DOHH2 (cell line): ENCODE results near the gene ACD.

Experiments
- H3F3A ChIP-seq: fragments of 200-600 bp; sonication (generic), shearing (Covaris generic); 2 replicates; pipeline ENCODE4 v1.6.0; 2016; ENCODE audit warnings: antibody characterized with exemption, mild to moderate bottlenecking; ENCODE audit not compliant: control insufficient read depth, insufficient read depth
- H3K27ac ChIP-seq: fragments of 200-600 bp; sonication (generic); 2 replicates; pipeline ENCODE4 v1.5.1; 2014; ENCODE audit warnings: low read depth, mild to moderate bottlenecking, low read length, moderate library complexity
- H3K27me3 ChIP-seq: fragments of 200-600 bp; sonication (generic); 2 replicates; pipeline ENCODE4 v1.6.1; 2014; ENCODE audit warnings: mild to moderate bottlenecking, low read length, mixed read lengths; ENCODE audit not compliant: control insufficient read depth
- H3K36me3 ChIP-seq: fragments of 200-600 bp; sonication (generic); 2 replicates; pipeline ENCODE4 v1.6.1; 2014; ENCODE audit warnings: mild to moderate bottlenecking, low read length, moderate library complexity, mixed read lengths; ENCODE audit not compliant: control insufficient read depth
- H3K4me1 ChIP-seq: fragments of 200-600 bp; sonication (generic); 2 replicates; pipeline ENCODE4 v1.6.1; 2014; ENCODE audit warnings: mild to moderate bottlenecking, low read length, mixed read lengths; ENCODE audit not compliant: control insufficient read depth
- H3K4me2 ChIP-seq: fragments of 200-600 bp; sonication (generic); 2 replicates; pipeline ENCODE4 v1.6.0; 2014; ENCODE audit warnings: mild to moderate bottlenecking, low read length, moderate library complexity
- H3K4me3 ChIP-seq: fragments of 200-600 bp; sonication (generic); 2 replicates; pipeline ENCODE4 v1.5.1; 2014; ENCODE audit warnings: mild to moderate bottlenecking, low read length, mixed read lengths
- H3K79me2 ChIP-seq: fragments of 200-600 bp; sonication (generic); 2 replicates; pipeline ENCODE4 v1.6.1; 2014; ENCODE audit warnings: mild to moderate bottlenecking, low read length, mixed read lengths; ENCODE audit not compliant: control insufficient read depth
- H3K9me2 ChIP-seq: fragments of 200-600 bp; sonication (generic); replicated peaks from 2 replicates; pipeline ENCODE4 v1.6.1; 2014; ENCODE audit warnings: mild to moderate bottlenecking, low read length, mixed read lengths; ENCODE audit not compliant: control insufficient read depth
- H3K9me3 ChIP-seq: fragments of 200-600 bp; sonication (generic); 2 replicates; pipeline ENCODE4 v1.6.1; 2014; ENCODE audit warnings: antibody characterized with exemption, low read length, mixed read lengths; ENCODE audit not compliant: control insufficient read depth, insufficient read depth
- H4K20me1 ChIP-seq: fragments of 200-600 bp; sonication (generic); 2 replicates; pipeline ENCODE4 v1.6.0; 2014; ENCODE audit warnings: low read depth, mild to moderate bottlenecking, antibody characterized with exemption, low read length, moderate library complexity; ENCODE audit not compliant: control insufficient read depth, insufficient read depth
- CTCF ChIP-seq: fragments of 200-600 bp; sonication (generic); IDR thresholded peaks from one replicate; pipeline ENCODE4 v1.5.1; 2014; ENCODE audit warnings: antibody characterized with exemption, mild to moderate bottlenecking, low read depth, low read length; ENCODE audit not compliant: poor library complexity, severe bottlenecking
- EZH2phosphoT487 ChIP-seq: fragments of 200-600 bp; sonication (generic); IDR thresholded peaks from 2 replicates; pipeline ENCODE4 v1.6.1; 2017; ENCODE audit warnings: borderline replicate concordance, mild to moderate bottlenecking, antibody characterized with exemption, low read length, moderate library complexity, mixed read lengths

The ACD gene

GRCh38 chr16:67676516-67676915 is 16.5 kb upstream of the ACD start:
- H4K20me1 ChIP-seq = no peaks in the 10 kb centered on the region
- TF ChIP-seq EZH2phosphoT487 = no peak
- no peak for TF ChIP-seq CTCF
- H3K4me1 ChIP-seq = peaks cover 6% of the 10 kb centered on the region
- no peaks in the 10 kb centered on the region for H3K9me3 ChIP-seq
- H3F3A ChIP-seq = no peaks in the 10 kb centered on the region
- no peak overlapping the region for H3K4me2 ChIP-seq
- no peaks in the 10 kb centered on the region for H3K9me2 ChIP-seq
- no peaks in the 10 kb centered on the region for H3K27me3 ChIP-seq
- H3K4me3 ChIP-seq = no peak overlapping the region
- no peak overlapping the region for H3K27ac ChIP-seq
- H3K36me3 ChIP-seq = no peaks in the 10 kb centered on the region
- no peaks in the 10 kb centered on the region for H3K79me2 ChIP-seq

- peaks cover 6% of the 10 kb centered on the region for H3K4me1 ChIP-seq
- H3K27ac ChIP-seq = no peak overlapping the region
- H3K79me2 ChIP-seq = no peaks in the 10 kb centered on the region
- no peaks in the 10 kb centered on the region for H3K9me3 ChIP-seq
- H3K4me3 ChIP-seq = no peak overlapping the region
- no peaks in the 10 kb centered on the region for H3K36me3 ChIP-seq
- H4K20me1 ChIP-seq = no peaks in the 10 kb centered on the region
- no peaks in the 10 kb centered on the region for H3K27me3 ChIP-seq
- H3K4me2 ChIP-seq = no peak overlapping the region
- no peaks in the 10 kb centered on the region for H3K9me2 ChIP-seq
- no peaks in the 10 kb centered on the region for H3F3A ChIP-seq
- TF ChIP-seq EZH2phosphoT487 (no peak), CTCF (no peak)
Measured at GRCh38 chr16:67675999-67676398, 15.9 kb upstream of the ACD start.

GRCh38 chr16:67675579-67675935 is 15.5 kb upstream of the ACD start:
- no peaks in the 10 kb centered on the region for H4K20me1 ChIP-seq

More at GRCh38 chr16:67675579-67675935, 15.5 kb upstream of the ACD start:
- no peaks in the 10 kb centered on the region for H3K36me3 ChIP-seq
- no peaks in the 10 kb centered on the region for H3K27me3 ChIP-seq
- TF ChIP-seq CTCF = no peak
- TF ChIP-seq EZH2phosphoT487 = no peak
- no peak overlapping the region for H3K4me3 ChIP-seq
- H3F3A ChIP-seq = no peaks in the 10 kb centered on the region
- no peak overlapping the region for H3K27ac ChIP-seq
- no peaks in the 10 kb centered on the region for H3K9me3 ChIP-seq
- H3K4me2 ChIP-seq = no peak overlapping the region
- H3K9me2 ChIP-seq = no peaks in the 10 kb centered on the region
- no peaks in the 10 kb centered on the region for H3K79me2 ChIP-seq
- H3K4me1 ChIP-seq = peaks cover 6% of the 10 kb centered on the region
